IMR-90 (cell line): ENCODE results near the gene UNC79. TPM values are rescaled to one million over a fixed set of nuclear protein-coding genes. Genes with fewer than 3 reads are reported as not detected.

Experiments used
- ATAC-seq: fragments of 200-7000 bp; cut with Tn5 transposase; 2 replicates; pipeline ENCODE4 v1.9.1; 2020; ENCODE audit warnings: low read depth, mild to moderate bottlenecking, moderate library complexity
- BruUV-seq: library from RNA; stranded (reverse); fragments of 400-500 nt; replicated peaks from 2 replicates; lab custom pipeline; 2021; lab: Mats Ljungman, UMichigan
- CTCF ChIA-PET: fragments of 300-600 bp; formaldehyde crosslinking; extraction: SDS; loops from one replicate; lab custom pipeline; 2021; ENCODE audit warnings: antibody characterized with exemption; lab: Yijun Ruan, JAX
- POLR2A ChIA-PET: fragments of 300-600 bp; sonication (Branson Sonifier 250); formaldehyde crosslinking; loops from one replicate; lab custom pipeline; 2022; ENCODE audit warnings: antibody characterized with exemption; ENCODE audit not compliant: unreplicated experiment; lab: Charles Lee
- DNase-seq: peaks from one replicate; pipeline ENCODE4 v3.0.0; 2013
- H2AFZ ChIP-seq: replicated peaks from 2 replicates; pipeline ENCODE3; 2013; ENCODE audit warnings: low read length, mild to moderate bottlenecking; ENCODE audit not compliant: poor library complexity
- H2AK5ac ChIP-seq: 2 replicates; pipeline ENCODE4 v1.6.1; 2013; ENCODE audit warnings: low read depth, low read length, inconsistent platforms
- H2AK9ac ChIP-seq: replicated peaks from 2 replicates; pipeline ENCODE3; 2013; ENCODE audit warnings: mild to moderate bottlenecking, low read depth, low read length, moderate library complexity; ENCODE audit not compliant: poor library complexity
- H2BK120ac ChIP-seq: 2 replicates; pipeline ENCODE4 v1.6.1; 2013; ENCODE audit warnings: low read depth, low read length, inconsistent platforms
- H2BK15ac ChIP-seq: 3 replicates; pipeline ENCODE4 v1.6.1; 2013; ENCODE audit warnings: low read depth, low read length, inconsistent platforms
- H2BK20ac ChIP-seq: 2 replicates; pipeline ENCODE4 v1.6.1; 2013; ENCODE audit warnings: low read depth, mild to moderate bottlenecking, inconsistent platforms, low read length, moderate library complexity
- H2BK5ac ChIP-seq: 2 replicates; pipeline ENCODE4 v1.6.1; 2013; ENCODE audit warnings: mild to moderate bottlenecking, low read depth, low read length, inconsistent platforms; ENCODE audit not compliant: poor library complexity, severe bottlenecking
- H3K14ac ChIP-seq: replicated peaks from 2 replicates; pipeline ENCODE4 v1.6.1; 2013; ENCODE audit warnings: low read depth, low read length, inconsistent platforms
- H3K18ac ChIP-seq: 2 replicates; pipeline ENCODE4 v1.6.1; 2013; ENCODE audit warnings: low read depth, low read length, control low read depth
- H3K23ac ChIP-seq: 2 replicates; pipeline ENCODE4 v1.6.1; 2013; ENCODE audit warnings: low read depth, low read length, inconsistent platforms
- H3K27ac ChIP-seq: 2 replicates; pipeline ENCODE4 v1.5.1; 2013; ENCODE audit warnings: mild to moderate bottlenecking, control low read depth, low read length; ENCODE audit not compliant: insufficient read depth
- H3K27me3 ChIP-seq: 2 replicates; pipeline ENCODE4 v1.6.1; 2013; ENCODE audit warnings: low read length; ENCODE audit not compliant: control insufficient read depth, insufficient read depth
- H3K36me3 ChIP-seq: 2 replicates; pipeline ENCODE4 v1.6.1; 2013; ENCODE audit warnings: low read length, mixed read lengths; ENCODE audit not compliant: control insufficient read depth, insufficient read depth
- H3K4ac ChIP-seq: 2 replicates; pipeline ENCODE4 v1.6.1; 2013; ENCODE audit warnings: low read depth, low read length, inconsistent platforms
- H3K4me1 ChIP-seq: 2 replicates; pipeline ENCODE4 v1.6.1; 2013; ENCODE audit warnings: low read length, mixed read lengths; ENCODE audit not compliant: control insufficient read depth, insufficient read depth
- H3K4me2 ChIP-seq: 2 replicates; pipeline ENCODE4 v1.6.1; 2013; ENCODE audit warnings: low read depth, mild to moderate bottlenecking, control low read depth, low read length, moderate library complexity
- H3K4me3 ChIP-seq: 2 replicates; pipeline ENCODE4 v1.5.1; 2013; ENCODE audit warnings: low read depth, mild to moderate bottlenecking, control low read depth, low read length, moderate library complexity; ENCODE audit not compliant: insufficient read depth
- H3K56ac ChIP-seq: 2 replicates; pipeline ENCODE4 v1.6.1; 2013; ENCODE audit warnings: low read length, inconsistent platforms; ENCODE audit not compliant: insufficient read depth; ENCODE audit errors: extremely low read depth
- H3K79me1 ChIP-seq, 2 experiments: 2 replicates each; pipeline ENCODE4 v1.6.1; 2013; ENCODE audit warnings: low read length in 2 of 2, inconsistent platforms in 1 of 2, low read depth in 1 of 2
- H3K9ac ChIP-seq: 2 replicates; pipeline ENCODE4 v1.6.1; 2013; ENCODE audit warnings: low read depth, low read length, control low read depth
- H3K9me1 ChIP-seq: 2 replicates; pipeline ENCODE4 v1.6.1; 2013; ENCODE audit warnings: low read length, inconsistent platforms; ENCODE audit not compliant: insufficient read depth
- H3K9me3 ChIP-seq: 2 replicates; pipeline ENCODE4 v1.6.1; 2013; ENCODE audit warnings: low read length; ENCODE audit not compliant: control insufficient read depth, insufficient read depth
- H4K20me1 ChIP-seq: 2 replicates; pipeline ENCODE4 v1.6.1; 2013; ENCODE audit warnings: low read length, inconsistent platforms; ENCODE audit not compliant: insufficient read depth
- H4K5ac ChIP-seq: 2 replicates; pipeline ENCODE4 v1.6.1; 2013; ENCODE audit warnings: mild to moderate bottlenecking, low read depth, low read length, control low read depth
- H4K8ac ChIP-seq, 2 experiments: 2 replicates each; pipeline ENCODE4 v1.6.1; 2013; ENCODE audit warnings: low read depth in 2 of 2, low read length in 2 of 2, control low read depth in 1 of 2, inconsistent platforms in 1 of 2
- H4K91ac ChIP-seq: 2 replicates; pipeline ENCODE4 v1.6.1; 2013; ENCODE audit warnings: low read depth, low read length, inconsistent platforms; ENCODE audit not compliant: insufficient read depth
- CEBPB ChIP-seq: IDR thresholded peaks from 2 replicates; pipeline ENCODE4 v1.6.1; 2012; ENCODE audit warnings: low read depth, low read length, improper control_type of control experiment
- FOS ChIP-seq: fragments of 150-350 bp; IDR thresholded peaks from 2 replicates; pipeline ENCODE4 v1.6.1; 2016; ENCODE audit warnings: low read depth, low read length
- MAFK ChIP-seq: IDR thresholded peaks from 2 replicates; pipeline ENCODE4 v1.6.1; 2012; ENCODE audit warnings: low read depth, low read length, improper control_type of control experiment
- MXI1 ChIP-seq: IDR thresholded peaks from 2 replicates; pipeline ENCODE4 v1.6.1; 2012; ENCODE audit warnings: low read depth, mild to moderate bottlenecking, low read length, moderate library complexity, borderline replicate concordance
- NFE2L2 ChIP-seq: fragments of 150-350 bp; IDR thresholded peaks from 2 replicates; pipeline ENCODE4 v1.6.1; 2016; ENCODE audit warnings: low read depth, mild to moderate bottlenecking, low read length
- POLR2A ChIP-seq: IDR thresholded peaks from 2 replicates; pipeline ENCODE4 v1.6.1; 2012; ENCODE audit warnings: mild to moderate bottlenecking, low read depth, low read length
- RAD21 ChIP-seq: IDR thresholded peaks from 2 replicates; pipeline ENCODE4 v1.6.1; 2012; ENCODE audit warnings: low read length, improper control_type of control experiment
- RCOR1 ChIP-seq: IDR thresholded peaks from 2 replicates; pipeline ENCODE4 v1.6.1; 2012; ENCODE audit warnings: mild to moderate bottlenecking, low read length, improper control_type of control experiment; ENCODE audit not compliant: insufficient replicate concordance
- RFX5 ChIP-seq: IDR thresholded peaks from 2 replicates; pipeline ENCODE4 v1.8.0; 2012; ENCODE audit warnings: low read depth, mild to moderate bottlenecking, low read length, moderate library complexity
- SMC3 ChIP-seq: fragments of 150-350 bp; IDR thresholded peaks from 2 replicates; pipeline ENCODE4 v1.6.1; 2016; ENCODE audit warnings: low read depth, mild to moderate bottlenecking, antibody characterized with exemption, low read length, moderate library complexity
- WGBS, 2 experiments: methylation state at CpG; one replicate each; pipeline versions ENCODE4 v1.1.5 to v1.1.7; 2013; ENCODE audit warnings: missing lambda C conversion rate in 2 of 2; ENCODE audit not compliant: insufficient read length in 1 of 2; ENCODE audit errors: extremely low coverage in 2 of 2; 5-methylcytosine and 5-hydroxymethylcytosine counted together
- dilution Hi-C: fragments of 300-500 bp; cut with HindIII; formaldehyde crosslinking; loops from one replicate; pipeline ENCODE4 v1.14.3; 2018; ENCODE audit warnings: low sequenced_read_pairs; ENCODE audit not compliant: unreplicated experiment
- in situ Hi-C: fragments of 300-500 bp; cut with MboI; formaldehyde crosslinking; loops from 3 replicates; pipeline ENCODE4 v1.14.3; 2019; ENCODE audit warnings: low sequenced_read_pairs, inconsistent platforms, mixed read lengths
- intact Hi-C: fragments of 100-400 bp; cut with micrococcal nuclease; formaldehyde crosslinking; loops from 2 replicates; pipeline ENCODE4 v1.10.0; 2022
- polyA plus RNA-seq, 3 experiments: library from polyadenylated mRNA; depleted of rRNA; stranded (reverse); fragments of >200 nt; gene quantifications; 2 replicates each; pipeline ENCODE4 v1.2.3, GENCODE V29; 2012; ENCODE audit warnings: low replicate concordance in 1 of 3
- total RNA-seq: library from RNA; depleted of rRNA; stranded (reverse); fragments of >200 nt; gene quantifications from 2 replicates; pipeline ENCODE4 v1.2.3, GENCODE V29; 2012
- TF ChIP-seq, protein P1 (sequence below): fragments of 150-350 bp; IDR thresholded peaks from 2 replicates; pipeline ENCODE4 v1.6.1; 2016; ENCODE audit warnings: low read depth, mild to moderate bottlenecking, low read length, moderate library complexity, borderline replicate concordance

Gene UNC79
- total and polyA plus RNA-seq, 2 of the 4 experiments (the other 2 are of a cell fraction) = under 0.01 TPM

DNA sequence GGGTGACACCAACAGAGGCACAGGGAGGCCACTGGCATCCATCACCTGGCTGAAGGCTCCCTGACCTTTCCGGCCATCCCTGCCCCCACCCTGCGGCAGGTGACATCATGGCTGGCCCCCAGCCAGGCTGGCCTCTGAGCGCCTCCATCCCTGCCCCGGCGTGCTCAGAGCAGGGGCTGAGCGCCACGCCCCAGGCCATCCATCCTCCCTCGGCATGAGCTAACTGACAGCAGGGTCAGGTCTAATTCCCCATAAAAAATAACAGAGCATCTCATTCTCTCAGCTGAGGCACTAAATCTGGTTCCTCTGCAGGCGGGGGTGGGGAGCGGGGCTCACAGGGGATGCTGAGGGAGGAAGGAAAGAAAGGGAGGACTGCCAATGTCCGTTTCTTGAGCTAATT lies 306.9 kb downstream of the UNC79 start:
- H2AK5ac ChIP-seq = no peak overlapping the region
- no peak overlapping the region for H4K8ac ChIP-seq
- H3K4me2 ChIP-seq = no peak overlapping the region
- peaks cover 9% of the 10 kb centered on the region for H3K9me3 ChIP-seq
- no peak overlapping the region for H3K14ac ChIP-seq
- H3K27me3 ChIP-seq = no peaks in the 10 kb centered on the region
- in situ Hi-C loops (no loop called here), dilution Hi-C loops (no loop called here), intact Hi-C loops (no loop called here)
- no peak overlapping the region for H2BK5ac ChIP-seq
- H3K27ac ChIP-seq = no peak overlapping the region
- H3K4me3 ChIP-seq = no peak overlapping the region
- H4K5ac ChIP-seq = no peak overlapping the region
- H3K4ac ChIP-seq = no peak overlapping the region
- no peak overlapping the region for H2AK9ac ChIP-seq
- no peak overlapping the region for H2BK15ac ChIP-seq
- H3K79me1 ChIP-seq = no peaks in the 10 kb centered on the region
- no TSS peak for BruUV-seq
- no peak overlapping the region for H2AFZ ChIP-seq
- DNase-seq = no peak
- ATAC-seq = no peak
- no peak overlapping the region for H3K9ac ChIP-seq
- H4K91ac ChIP-seq = no peak overlapping the region
- POLR2A ChIA-PET = no interaction called here
- H3K18ac ChIP-seq = no peak overlapping the region
- no peaks in the 10 kb centered on the region for H3K4me1 ChIP-seq
- H2BK20ac ChIP-seq = no peak overlapping the region
- CTCF ChIA-PET = no interaction called here
- 68% methylated on average over 5 of the region's 11 CpGs; no CpG with 5 or more reads in 1 of the 2 experiments for WGBS, 2 experiments
- H4K20me1 ChIP-seq = no peaks in the 10 kb centered on the region
- H3K23ac ChIP-seq = no peak overlapping the region
- H3K9me1 ChIP-seq = no peaks in the 10 kb centered on the region
- TF ChIP-seq MXI1 = no peak
- TF ChIP-seq RAD21 = no peak
- no peak for TF ChIP-seq POLR2A
- TF ChIP-seq MAFK = no peak
- no peak for TF ChIP-seq RFX5
- no peak for TF ChIP-seq SMC3
- TF ChIP-seq FOS = no peak
- TF ChIP-seq RCOR1 = no peak
- TF ChIP-seq, protein P1, sequence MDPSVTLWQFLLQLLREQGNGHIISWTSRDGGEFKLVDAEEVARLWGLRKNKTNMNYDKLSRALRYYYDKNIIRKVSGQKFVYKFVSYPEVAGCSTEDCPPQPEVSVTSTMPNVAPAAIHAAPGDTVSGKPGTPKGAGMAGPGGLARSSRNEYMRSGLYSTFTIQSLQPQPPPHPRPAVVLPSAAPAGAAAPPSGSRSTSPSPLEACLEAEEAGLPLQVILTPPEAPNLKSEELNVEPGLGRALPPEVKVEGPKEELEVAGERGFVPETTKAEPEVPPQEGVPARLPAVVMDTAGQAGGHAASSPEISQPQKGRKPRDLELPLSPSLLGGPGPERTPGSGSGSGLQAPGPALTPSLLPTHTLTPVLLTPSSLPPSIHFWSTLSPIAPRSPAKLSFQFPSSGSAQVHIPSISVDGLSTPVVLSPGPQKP = no peak
- no peak for TF ChIP-seq NFE2L2
- no peak for TF ChIP-seq CEBPB
- no peak overlapping the region for H3K56ac ChIP-seq
- no peak overlapping the region for H2BK120ac ChIP-seq
- no peaks in the 10 kb centered on the region for H3K36me3 ChIP-seq
